Astrocyte (in vitro differentiated cells and primary cell): ENCODE measurements around the gene VPS36. TPM values are rescaled to one million over a fixed set of nuclear protein-coding genes. Genes with fewer than 3 reads are reported as not detected.

Experiments used
- DNase-seq: peaks from one replicate; pipeline ENCODE4 v3.0.0-alpha.2; 2010; ENCODE audit warnings: low read depth
- FAIRE-seq: peaks from 2 replicates; lab custom pipeline; 2011; peaks lifted over from hg19 to GRCh38; lab: Jason Lieb, UNC
- H2AFZ ChIP-seq: 2 replicates; pipeline ENCODE4 v1.6.0; 2012; ENCODE audit warnings: low read depth, low read length, inconsistent platforms
- H3K27ac ChIP-seq: 2 replicates; pipeline ENCODE4 v1.5.1; 2011; ENCODE audit warnings: low read depth, low read length, inconsistent platforms
- H3K27me3 ChIP-seq: 2 replicates; pipeline ENCODE4 v1.6.0; 2011; ENCODE audit warnings: low read length, inconsistent platforms; ENCODE audit not compliant: insufficient read depth
- H3K36me3 ChIP-seq: 2 replicates; pipeline ENCODE4 v1.5.1; 2011; ENCODE audit warnings: low read length, inconsistent platforms; ENCODE audit not compliant: insufficient read depth
- H3K4me1 ChIP-seq: 2 replicates; pipeline ENCODE4 v1.5.1; 2011; ENCODE audit warnings: low read length, inconsistent platforms; ENCODE audit not compliant: insufficient read depth
- H3K4me2 ChIP-seq: 2 replicates; pipeline ENCODE4 v1.6.0; 2012; ENCODE audit warnings: low read length, inconsistent platforms
- H3K4me3 ChIP-seq: 2 replicates; pipeline ENCODE4 v1.5.1; 2011; ENCODE audit warnings: low read depth, mild to moderate bottlenecking, low read length, inconsistent platforms; ENCODE audit not compliant: insufficient read depth
- H3K79me2 ChIP-seq: 2 replicates; pipeline ENCODE4 v1.6.0; 2012; ENCODE audit warnings: mild to moderate bottlenecking, low read length, inconsistent platforms; ENCODE audit not compliant: insufficient read depth
- H3K9ac ChIP-seq: 2 replicates; pipeline ENCODE4 v1.6.0; 2012; ENCODE audit warnings: mild to moderate bottlenecking, low read length, inconsistent platforms
- H3K9me3 ChIP-seq: 2 replicates; pipeline ENCODE4 v1.5.1; 2012; ENCODE audit warnings: low read depth, mild to moderate bottlenecking, low read length, inconsistent platforms; ENCODE audit not compliant: insufficient read depth
- H4K20me1 ChIP-seq: 2 replicates; pipeline ENCODE4 v1.6.0; 2012; ENCODE audit warnings: low read length, inconsistent platforms; ENCODE audit not compliant: insufficient read depth
- H3K27ac Mint-ChIP-seq: one replicate; pipeline ENCODE4 v1.8.0; 2021; ENCODE audit warnings: mild to moderate bottlenecking, mixed read lengths; ENCODE audit not compliant: unreplicated experiment
- H3K27me3 Mint-ChIP-seq: one replicate; pipeline ENCODE4 v1.8.0; 2021; ENCODE audit warnings: low read depth, mixed read lengths; ENCODE audit not compliant: unreplicated experiment
- H3K36me3 Mint-ChIP-seq: one replicate; pipeline ENCODE4 v1.8.0; 2021; ENCODE audit warnings: low read depth, mixed read lengths; ENCODE audit not compliant: unreplicated experiment
- H3K4me1 Mint-ChIP-seq: one replicate; pipeline ENCODE4 v1.8.0; 2021; ENCODE audit warnings: low read depth, mixed read lengths; ENCODE audit not compliant: unreplicated experiment
- H3K4me3 Mint-ChIP-seq: one replicate; pipeline ENCODE4 v1.8.0; 2021; ENCODE audit warnings: mild to moderate bottlenecking, moderate library complexity, mixed read lengths; ENCODE audit not compliant: unreplicated experiment
- H3K9me3 Mint-ChIP-seq: one replicate; pipeline ENCODE4 v1.8.0; 2021; ENCODE audit warnings: mild to moderate bottlenecking, mixed read lengths; ENCODE audit not compliant: unreplicated experiment
- CTCF ChIP-seq: IDR thresholded peaks from 2 replicates; pipeline ENCODE4 v1.5.1; 2011; ENCODE audit warnings: low read depth, mild to moderate bottlenecking, inconsistent platforms, low read length, moderate library complexity; ENCODE audit not compliant: insufficient read depth
- EZH2 ChIP-seq: IDR thresholded peaks from 2 replicates; pipeline ENCODE4 v1.6.1; 2012; ENCODE audit warnings: mild to moderate bottlenecking, low read length, inconsistent platforms; ENCODE audit not compliant: insufficient read depth
- total RNA-seq: library from RNA; stranded (reverse); gene quantifications from 2 replicates; pipeline ENCODE4 v1.2.1, GENCODE V29; 2021

Gene VPS36
- total RNA-seq, 1 donor from 2014 or later = 41.8 TPM

GRCh38 chr13:52447815-52448552 is 2.5 kb downstream of the VPS36 start:
- TF ChIP-seq EZH2 = no peak
- H3K4me1 ChIP-seq = peaks cover 19% of the 10 kb centered on the region
- H3K27me3 ChIP-seq = no peaks in the 10 kb centered on the region
- H3K9me3 ChIP-seq = no peaks in the 10 kb centered on the region
- H3K79me2 ChIP-seq = peaks cover 65% of the 10 kb centered on the region
- peaks cover 1% of the 10 kb centered on the region for H3K36me3 Mint-ChIP-seq
- DNase-seq (no peak), FAIRE-seq (no peak)
- no peaks in the 10 kb centered on the region for H3K27me3 Mint-ChIP-seq
- no peak overlapping the region for H2AFZ ChIP-seq
- no peak overlapping the region for H3K27ac Mint-ChIP-seq
- no peak overlapping the region for H3K9ac ChIP-seq
- H3K4me1 Mint-ChIP-seq = peaks cover 12% of the 10 kb centered on the region
- no peak overlapping the region for H3K4me3 ChIP-seq
- H3K9me3 Mint-ChIP-seq = no peaks in the 10 kb centered on the region
- H3K36me3 ChIP-seq = peaks cover 5% of the 10 kb centered on the region
- H4K20me1 ChIP-seq = peaks cover 22% of the 10 kb centered on the region
- peak overlapping the region; percentile 96 for H3K4me3 Mint-ChIP-seq
- no peak overlapping the region for H3K27ac ChIP-seq
- peak overlapping the region; percentile 84 for H3K4me2 ChIP-seq

- Histone ChIP-seq H3K4me2 (peak overlapping the region; percentile 84), H4K20me1 (peaks cover 22% of the 10 kb centered on the region), H2AFZ (no peak overlapping the region), H3K9me3 (no peaks in the 10 kb centered on the region), H3K4me1 (peaks cover 19% of the 10 kb centered on the region), H3K27me3 (no peaks in the 10 kb centered on the region), H3K36me3 (peaks cover 5% of the 10 kb centered on the region), H3K4me3 (no peak overlapping the region), H3K27ac (no peak overlapping the region), H3K9ac (no peak overlapping the region), H3K79me2 (peaks cover 71% of the 10 kb centered on the region)
- Mint-ChIP-seq H3K4me3 (no peak overlapping the region), H3K27me3 (no peaks in the 10 kb centered on the region), H3K9me3 (no peaks in the 10 kb centered on the region), H3K4me1 (peaks cover 12% of the 10 kb centered on the region), H3K36me3 (peaks cover 1% of the 10 kb centered on the region), H3K27ac (no peak overlapping the region)
- FAIRE-seq (no peak), DNase-seq (no peak)
- TF ChIP-seq EZH2 = no peak
- TF ChIP-seq CTCF = no peak
These were observed 3.1 kb downstream of the VPS36 start for GRCh38 chr13:52447354-52447753.

GRCh38 chr13:52446265-52446664 is 4.2 kb downstream of the VPS36 start:
- no peak for TF ChIP-seq CTCF
- no peak for TF ChIP-seq EZH2
- H3K4me3 Mint-ChIP-seq = no peak overlapping the region
- H3K4me1 Mint-ChIP-seq = peaks cover 12% of the 10 kb centered on the region
- Histone ChIP-seq H2AFZ (no peak overlapping the region), H3K4me1 (peaks cover 19% of the 10 kb centered on the region), H3K27me3 (no peaks in the 10 kb centered on the region), H3K4me2 (no peak overlapping the region), H4K20me1 (peaks cover 22% of the 10 kb centered on the region), H3K27ac (no peak overlapping the region), H3K36me3 (peaks cover 10% of the 10 kb centered on the region), H3K79me2 (peaks cover 80% of the 10 kb centered on the region), H3K4me3 (no peak overlapping the region), H3K9me3 (no peaks in the 10 kb centered on the region), H3K9ac (no peak overlapping the region)
- H3K27me3 Mint-ChIP-seq = no peaks in the 10 kb centered on the region
- peaks cover 1% of the 10 kb centered on the region for H3K36me3 Mint-ChIP-seq
- DNase-seq = no peak
- H3K27ac Mint-ChIP-seq = no peak overlapping the region
- FAIRE-seq = no peak
- H3K9me3 Mint-ChIP-seq = no peaks in the 10 kb centered on the region
